Measurements from ENCODE around the gene ACCSL. TPM values are rescaled to one million over a fixed set of nuclear protein-coding genes. Genes with fewer than 3 reads are reported as not detected.

Gene ACCSL
- total RNA-seq = under 1 TPM in 1 of 2 donors, not detected in 1; 0.17 TPM

DNA sequence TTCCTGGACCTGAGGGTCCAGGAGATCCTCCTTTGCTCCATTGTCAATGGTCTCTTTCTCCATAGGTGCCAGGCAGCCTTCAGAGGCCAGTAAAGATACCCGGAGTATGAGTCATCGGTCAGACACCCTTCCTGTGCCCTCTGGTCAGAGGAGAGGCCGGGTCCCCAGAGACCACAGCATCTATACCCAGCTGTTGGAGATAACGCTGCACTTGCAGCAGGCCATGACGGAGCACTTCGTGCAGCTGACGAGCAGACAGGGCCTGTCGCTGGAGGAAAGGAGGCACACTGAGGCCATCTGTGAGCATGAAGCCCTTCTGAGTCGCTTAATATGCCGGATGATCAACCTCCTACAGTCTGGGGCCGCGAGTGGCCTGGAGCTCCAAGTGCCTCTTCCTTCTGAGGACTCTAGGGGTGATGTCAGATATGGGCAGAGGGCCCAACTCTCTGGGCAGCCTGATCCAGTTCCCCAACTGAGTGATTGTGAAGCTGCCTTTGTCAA is at the start of gene ACCSL:
TSS of gene ACCSL (plus strand) at position 51 of the 501 bp plus-strand sequence. CDS start at position 107, 56 bp downstream.
- no peak within 1 kb of the TSS for H3K4me3 Mint-ChIP-seq
- no peaks in the 10 kb centered on the region for H3K4me1 Mint-ChIP-seq (ENCODE audit: low read depth)
- no peaks in the 10 kb centered on the region for H3K9me3 Mint-ChIP-seq
- ATAC-seq (replicated peaks in 1 of 2) (no peak), DNase-seq (no peak)
- H3K27me3 Mint-ChIP-seq (ENCODE audit: low read depth) = peaks cover 14% of the 10 kb centered on the region
- H3K27ac Mint-ChIP-seq = no peak within 1 kb of the TSS
- H3K36me3 Mint-ChIP-seq (ENCODE audit: insufficient read depth in 2 of 2) = no peaks in the 10 kb centered on the region

DNA sequence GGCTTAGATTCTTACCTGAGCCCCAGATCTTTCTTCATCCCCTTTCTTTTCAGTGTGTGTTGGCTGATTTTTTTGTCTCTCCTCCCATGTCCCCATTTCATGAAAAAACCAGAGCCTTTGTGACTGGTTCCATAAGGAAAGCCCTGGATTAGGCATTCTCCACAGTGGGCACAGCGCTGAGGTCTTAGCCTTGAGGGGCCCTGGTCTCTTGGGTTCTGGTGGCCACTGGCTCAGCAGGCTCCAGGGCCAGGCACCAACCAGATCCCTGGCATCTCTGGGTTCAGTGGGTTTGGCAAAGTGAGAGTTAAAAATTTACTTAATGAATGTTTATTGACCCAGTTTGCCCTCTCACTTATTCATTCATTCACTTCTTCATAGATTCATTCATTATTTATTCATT is 49.5 kb upstream of the ACCSL start:
- Mint-ChIP-seq H3K4me1 (ENCODE audit: low read depth) (no peaks in the 10 kb centered on the region), H3K27ac (no peak overlapping the region), H3K9me3 (no peaks in the 10 kb centered on the region), H3K27me3 (ENCODE audit: low read depth) (peaks cover 6% of the 10 kb centered on the region), H3K36me3 (ENCODE audit: insufficient read depth in 2 of 2) (no peaks in the 10 kb centered on the region), H3K4me3 (no peak overlapping the region)
- ATAC-seq (replicated peaks in 1 of 2) = no peak
- DNase-seq = no peak

DNA sequence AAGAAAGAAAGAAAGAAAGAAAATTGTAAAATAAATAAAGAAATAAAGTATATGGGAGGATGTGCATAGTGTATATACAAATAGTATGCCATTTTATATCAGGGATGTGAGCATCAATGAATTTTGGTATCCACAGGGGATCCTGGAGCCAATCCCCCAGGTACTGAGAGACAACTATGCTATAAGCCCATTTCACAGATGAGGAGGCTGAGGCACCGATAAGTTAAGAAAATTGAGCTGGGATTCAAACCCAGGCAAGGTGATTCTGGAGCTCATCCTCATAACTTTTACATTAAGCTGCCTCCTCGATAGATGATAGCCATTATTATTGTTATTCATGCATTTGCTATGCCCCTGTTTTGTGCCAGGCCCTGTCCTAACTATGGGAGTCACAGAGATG is 47.0 kb upstream of the ACCSL start:
- Mint-ChIP-seq H3K27me3 (ENCODE audit: low read depth) (peaks cover 6% of the 10 kb centered on the region), H3K4me3 (no peak overlapping the region), H3K36me3 (ENCODE audit: insufficient read depth in 2 of 2) (no peaks in the 10 kb centered on the region), H3K4me1 (ENCODE audit: low read depth) (no peaks in the 10 kb centered on the region), H3K27ac (no peak overlapping the region), H3K9me3 (no peaks in the 10 kb centered on the region)
- DNase-seq = no peak
- ATAC-seq (replicated peaks in 1 of 2) = no peak

DNA sequence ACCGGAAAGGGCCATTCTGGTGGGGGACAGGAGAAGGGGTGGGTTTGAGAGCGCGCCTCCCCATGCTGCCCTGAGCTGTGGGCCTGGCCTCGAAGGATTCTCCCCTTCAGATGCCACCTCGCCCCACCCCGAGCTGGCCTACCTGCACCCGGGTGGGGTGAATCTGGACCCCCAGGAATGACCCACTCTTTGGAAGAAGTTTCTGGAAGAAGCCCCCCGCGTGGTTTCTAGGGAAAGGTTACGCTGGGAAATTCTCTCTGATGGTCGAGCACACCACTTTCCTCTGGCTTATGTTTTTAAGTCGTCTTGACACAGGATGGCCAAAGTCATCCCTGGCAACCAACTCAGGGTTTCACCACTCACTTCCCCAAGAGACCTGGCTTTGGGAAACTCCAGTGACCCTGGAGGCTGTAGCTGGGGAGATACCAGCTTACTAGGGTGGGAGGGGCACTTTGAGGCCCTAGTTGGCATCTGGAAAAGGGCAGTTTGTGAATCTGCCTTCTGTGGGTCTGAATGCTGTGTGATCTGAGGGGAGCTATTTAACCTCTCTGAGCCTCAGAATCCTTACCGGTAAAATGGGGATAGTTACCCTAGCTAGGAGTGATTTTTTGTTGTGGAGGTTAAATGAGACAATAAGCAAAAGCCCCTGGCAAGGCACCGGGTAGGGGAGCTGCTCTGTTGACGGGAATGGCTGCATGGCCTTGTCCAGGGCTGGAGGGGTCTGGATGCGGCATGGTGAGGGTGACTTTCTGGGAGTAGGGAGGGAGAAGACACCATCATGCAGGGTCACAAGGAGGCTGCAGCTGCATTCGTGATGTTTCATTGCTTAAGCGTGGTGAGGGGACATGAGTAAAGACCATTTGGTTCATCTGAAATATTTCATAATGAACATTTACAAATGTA is 45.3 kb upstream of the ACCSL start:
- Mint-ChIP-seq H3K9me3 (no peaks in the 10 kb centered on the region), H3K4me1 (ENCODE audit: low read depth) (no peaks in the 10 kb centered on the region), H3K27me3 (ENCODE audit: low read depth) (peaks cover 6% of the 10 kb centered on the region), H3K36me3 (ENCODE audit: insufficient read depth in 2 of 2) (no peaks in the 10 kb centered on the region), H3K27ac (no peak overlapping the region), H3K4me3 (no peak overlapping the region)
- ATAC-seq (replicated peaks in 1 of 2) = no peak
- DNase-seq = no peak

DNA sequence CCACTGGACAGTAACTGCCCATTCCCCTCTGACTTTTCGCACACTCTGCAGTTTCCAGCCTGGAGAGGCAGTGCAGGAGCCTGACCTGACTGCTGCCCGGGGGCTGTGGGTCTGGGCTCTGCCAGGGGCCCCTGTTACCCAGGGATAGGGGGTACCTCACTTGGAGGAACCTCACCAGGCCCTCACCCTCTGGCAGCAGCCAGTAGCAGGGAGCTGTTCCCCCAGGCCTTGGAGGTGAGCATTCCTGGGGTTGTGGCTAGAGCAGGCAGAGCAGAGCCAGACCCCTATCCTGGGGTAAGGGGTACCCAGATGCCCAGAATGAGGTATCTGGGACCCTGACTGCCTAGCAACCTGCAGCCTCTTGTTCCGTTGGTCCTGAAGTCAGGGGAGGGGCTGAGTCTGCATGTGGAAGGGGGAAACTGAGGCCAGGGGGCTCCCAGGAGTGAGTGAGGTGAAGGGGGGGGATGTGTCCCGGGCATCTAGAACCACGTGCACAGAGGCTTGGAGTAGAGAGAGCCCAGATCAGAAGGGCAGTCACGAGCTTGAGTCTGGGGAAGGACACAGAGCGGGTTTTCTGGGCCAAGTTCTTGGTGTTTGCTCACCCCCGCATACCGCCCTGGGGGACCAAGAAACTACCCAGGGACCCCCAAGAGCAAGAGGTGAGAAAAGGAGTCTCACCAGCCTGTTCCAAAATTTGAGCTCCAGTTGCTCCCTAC is 43.9 kb upstream of the ACCSL start:
- peaks cover 6% of the 10 kb centered on the region for H3K27me3 Mint-ChIP-seq (ENCODE audit: low read depth)
- no peak overlapping the region for H3K4me3 Mint-ChIP-seq
- no peaks in the 10 kb centered on the region for H3K9me3 Mint-ChIP-seq
- H3K27ac Mint-ChIP-seq = no peak overlapping the region
- H3K4me1 Mint-ChIP-seq (ENCODE audit: low read depth) = no peaks in the 10 kb centered on the region
- DNase-seq (no peak), ATAC-seq (replicated peaks in 1 of 2) (no peak)
- no peaks in the 10 kb centered on the region for H3K36me3 Mint-ChIP-seq (ENCODE audit: insufficient read depth in 2 of 2)

DNA sequence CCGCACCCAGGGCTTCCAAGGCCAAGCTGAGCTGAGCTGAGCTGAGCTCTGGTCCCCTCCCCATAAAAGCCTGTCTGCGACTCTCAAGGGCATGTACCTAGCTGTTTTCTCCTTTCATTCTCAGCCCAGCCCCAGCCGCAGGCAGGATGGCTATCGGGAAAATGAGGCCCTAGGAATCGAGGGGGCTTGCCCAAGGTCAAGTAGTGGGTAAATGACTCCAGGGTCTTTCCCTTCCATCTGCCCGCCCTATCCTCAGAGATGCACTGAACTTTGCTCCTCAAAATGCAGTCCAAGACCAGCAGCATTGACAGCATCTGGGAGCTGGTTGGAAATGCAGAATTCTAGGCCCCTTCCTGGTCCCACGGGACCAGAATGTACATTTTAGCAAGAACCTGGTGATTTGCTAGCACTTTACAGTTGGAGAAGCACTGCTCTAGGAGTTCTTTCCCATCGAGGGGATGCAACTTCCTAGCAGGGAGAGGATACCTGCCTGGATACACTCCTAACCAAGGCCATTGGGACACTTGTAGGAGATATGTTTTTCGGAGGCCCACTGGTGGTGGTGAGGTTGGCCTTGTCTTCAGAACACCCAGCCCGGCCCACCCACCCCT is 43.2 kb upstream of the ACCSL start:
- DNase-seq (no peak), ATAC-seq (replicated peaks in 1 of 2) (no peak)
- no peak overlapping the region for H3K4me3 Mint-ChIP-seq
- H3K4me1 Mint-ChIP-seq (ENCODE audit: low read depth) = no peaks in the 10 kb centered on the region
- H3K27ac Mint-ChIP-seq = no peak overlapping the region
- H3K27me3 Mint-ChIP-seq (ENCODE audit: low read depth) = peaks cover 6% of the 10 kb centered on the region
- H3K9me3 Mint-ChIP-seq = no peaks in the 10 kb centered on the region
- H3K36me3 Mint-ChIP-seq (ENCODE audit: insufficient read depth in 2 of 2) = no peaks in the 10 kb centered on the region

DNA sequence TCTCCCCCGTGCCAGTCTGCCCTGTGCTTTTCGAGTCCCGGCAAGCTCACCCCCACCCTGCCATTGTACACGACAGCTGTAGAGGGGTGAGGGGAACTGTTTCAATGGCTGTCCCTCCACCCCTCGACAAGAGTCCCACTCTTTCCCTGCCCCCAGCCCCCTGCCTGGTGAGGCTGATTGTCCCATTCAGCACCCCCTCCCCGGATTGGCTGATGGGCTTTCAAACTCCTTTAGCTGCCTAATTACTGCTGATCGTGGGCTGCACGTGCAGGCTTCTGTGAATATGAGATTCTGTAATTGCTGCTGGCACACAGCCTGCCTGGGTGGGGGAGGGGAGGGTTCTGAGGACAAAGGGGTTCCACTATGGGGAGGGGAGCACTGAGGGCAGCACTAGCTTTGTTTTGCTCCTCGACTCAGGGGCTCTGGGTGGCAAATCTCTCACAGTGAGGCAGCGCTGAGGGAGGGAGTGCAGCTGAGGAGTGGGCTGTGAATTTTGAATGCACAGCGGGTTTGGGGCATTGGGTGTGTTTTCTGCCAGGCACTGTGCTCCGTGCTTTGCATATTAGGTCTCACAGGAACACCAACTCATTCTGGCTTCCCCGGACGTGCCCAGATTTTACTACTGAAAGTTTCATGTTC is 42.6 kb upstream of the ACCSL start:
- Mint-ChIP-seq H3K9me3 (no peaks in the 10 kb centered on the region), H3K4me3 (no peak overlapping the region), H3K27me3 (ENCODE audit: low read depth) (peaks cover 6% of the 10 kb centered on the region), H3K36me3 (ENCODE audit: insufficient read depth in 2 of 2) (no peaks in the 10 kb centered on the region), H3K27ac (no peak overlapping the region), H3K4me1 (ENCODE audit: low read depth) (no peaks in the 10 kb centered on the region)
- no peak for ATAC-seq (replicated peaks in 1 of 2)
- no peak for DNase-seq

DNA sequence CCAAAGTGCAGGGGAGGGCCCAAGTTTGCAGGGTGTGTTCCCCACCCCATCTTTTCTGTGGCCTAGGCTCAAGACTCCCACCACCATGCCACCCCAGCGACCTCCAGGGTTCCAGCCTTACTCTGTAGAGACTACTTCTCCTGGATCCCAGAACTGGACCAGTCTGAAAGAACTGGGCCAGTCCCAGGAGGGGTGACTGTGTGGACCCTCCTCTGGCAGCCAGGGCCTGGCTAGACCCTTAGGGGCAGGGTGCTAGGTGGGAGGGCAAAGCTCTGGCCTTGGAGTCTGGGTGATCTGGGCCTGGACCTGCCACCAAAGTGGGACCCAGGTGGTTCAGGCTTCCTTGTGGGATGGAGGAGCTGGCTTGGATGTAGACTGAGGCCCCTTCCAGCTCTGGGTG is 41.8 kb upstream of the ACCSL start:
- Mint-ChIP-seq H3K4me1 (ENCODE audit: low read depth) (no peaks in the 10 kb centered on the region), H3K27ac (no peak overlapping the region), H3K9me3 (no peaks in the 10 kb centered on the region), H3K36me3 (ENCODE audit: insufficient read depth in 2 of 2) (no peaks in the 10 kb centered on the region), H3K27me3 (ENCODE audit: low read depth) (peaks cover 11% of the 10 kb centered on the region), H3K4me3 (no peak overlapping the region)
- ATAC-seq (replicated peaks in 1 of 2) (no peak), DNase-seq (no peak)

DNA sequence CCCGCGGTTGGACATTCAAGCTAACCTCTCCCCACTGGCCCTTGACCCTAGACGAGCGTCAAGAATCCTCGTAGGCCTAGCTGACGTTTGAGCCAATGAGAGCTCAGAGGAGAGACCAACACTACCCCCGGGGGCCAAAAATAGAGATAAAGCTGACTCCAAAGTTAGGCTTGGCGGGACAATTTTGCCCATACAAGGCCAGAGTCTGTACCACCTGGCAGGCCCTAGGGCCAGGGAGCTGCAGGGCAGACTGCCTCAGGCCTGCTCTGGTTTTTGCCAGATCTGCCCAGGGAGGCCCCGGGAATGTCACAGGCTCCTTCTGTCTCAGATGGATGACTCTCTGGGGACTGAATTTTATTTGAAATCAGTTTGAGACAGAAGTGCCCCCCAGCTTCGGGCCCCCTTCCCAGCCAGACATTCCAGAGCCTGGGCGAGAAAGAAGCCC is 40.8 kb upstream of the ACCSL start:
- H3K4me1 Mint-ChIP-seq (ENCODE audit: low read depth) = no peaks in the 10 kb centered on the region
- no peaks in the 10 kb centered on the region for H3K36me3 Mint-ChIP-seq (ENCODE audit: insufficient read depth in 2 of 2)
- no peak for ATAC-seq (replicated peaks in 1 of 2)
- DNase-seq = no peak
- no peaks in the 10 kb centered on the region for H3K9me3 Mint-ChIP-seq
- peaks cover 15% of the 10 kb centered on the region for H3K27me3 Mint-ChIP-seq (ENCODE audit: low read depth)
- H3K27ac Mint-ChIP-seq = no peak overlapping the region
- H3K4me3 Mint-ChIP-seq = no peak overlapping the region

DNA sequence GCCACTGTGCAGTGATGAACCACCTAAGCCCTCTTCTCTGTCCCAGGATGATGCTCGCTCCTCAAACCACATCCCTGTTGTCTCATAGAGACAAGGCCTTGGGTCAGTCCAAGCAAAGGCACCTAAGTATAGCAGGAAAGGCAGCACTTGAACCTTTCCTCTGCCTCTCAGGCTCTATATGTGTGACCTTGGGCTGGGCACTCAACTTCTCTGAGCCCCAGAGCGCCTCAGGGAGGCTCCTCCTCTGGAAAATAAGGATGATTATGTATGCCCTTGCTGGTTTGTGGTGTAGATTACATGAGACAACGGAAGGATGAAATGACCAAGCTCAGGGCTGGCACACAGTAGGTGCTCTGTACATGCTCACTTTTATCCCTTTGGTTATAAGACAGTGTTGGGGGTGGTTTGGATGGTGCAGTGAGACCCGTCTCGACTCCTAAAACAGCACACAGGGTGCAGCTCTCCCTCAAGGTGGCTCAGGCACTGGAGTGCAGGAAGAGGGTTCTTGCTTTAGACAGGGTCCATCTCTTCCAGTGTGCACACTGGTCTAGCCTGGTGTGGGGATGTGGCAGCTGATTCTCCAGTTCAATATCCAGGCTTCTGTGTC is 40.2 kb upstream of the ACCSL start:
- DNase-seq = no peak
- H3K36me3 Mint-ChIP-seq (ENCODE audit: insufficient read depth in 2 of 2) = no peaks in the 10 kb centered on the region
- no peak overlapping the region for H3K4me3 Mint-ChIP-seq
- peaks cover 15% of the 10 kb centered on the region for H3K27me3 Mint-ChIP-seq (ENCODE audit: low read depth)
- H3K27ac Mint-ChIP-seq = no peak overlapping the region
- no peaks in the 10 kb centered on the region for H3K9me3 Mint-ChIP-seq
- H3K4me1 Mint-ChIP-seq (ENCODE audit: low read depth) = no peaks in the 10 kb centered on the region
- ATAC-seq (replicated peaks in 1 of 2) = no peak

DNA sequence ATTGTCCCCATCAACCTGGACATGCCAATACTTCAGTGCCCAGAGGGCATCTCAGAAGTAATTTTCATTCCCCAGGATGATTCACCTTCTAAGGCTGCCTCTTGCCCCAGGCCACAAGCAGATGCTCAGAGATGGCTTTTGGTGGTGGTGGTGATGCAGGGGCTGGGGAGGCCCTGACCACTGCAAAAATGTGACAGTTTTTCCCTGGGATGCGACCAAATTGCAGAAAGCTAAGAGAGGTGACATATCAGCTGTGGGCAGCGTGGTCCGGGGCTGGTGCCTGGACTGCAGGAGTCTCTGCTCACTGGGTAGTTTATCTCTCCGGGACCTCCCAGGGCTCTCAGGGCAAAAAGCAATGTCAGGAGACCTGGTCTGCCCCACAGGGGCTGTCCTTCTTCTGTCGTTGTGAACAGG is 39.7 kb upstream of the ACCSL start:
- Mint-ChIP-seq H3K9me3 (no peaks in the 10 kb centered on the region), H3K4me3 (no peak overlapping the region), H3K27ac (no peak overlapping the region), H3K27me3 (ENCODE audit: low read depth) (peaks cover 15% of the 10 kb centered on the region), H3K36me3 (ENCODE audit: insufficient read depth in 2 of 2) (no peaks in the 10 kb centered on the region), H3K4me1 (ENCODE audit: low read depth) (no peaks in the 10 kb centered on the region)
- no peak for DNase-seq
- ATAC-seq (replicated peaks in 1 of 2) = no peak

DNA sequence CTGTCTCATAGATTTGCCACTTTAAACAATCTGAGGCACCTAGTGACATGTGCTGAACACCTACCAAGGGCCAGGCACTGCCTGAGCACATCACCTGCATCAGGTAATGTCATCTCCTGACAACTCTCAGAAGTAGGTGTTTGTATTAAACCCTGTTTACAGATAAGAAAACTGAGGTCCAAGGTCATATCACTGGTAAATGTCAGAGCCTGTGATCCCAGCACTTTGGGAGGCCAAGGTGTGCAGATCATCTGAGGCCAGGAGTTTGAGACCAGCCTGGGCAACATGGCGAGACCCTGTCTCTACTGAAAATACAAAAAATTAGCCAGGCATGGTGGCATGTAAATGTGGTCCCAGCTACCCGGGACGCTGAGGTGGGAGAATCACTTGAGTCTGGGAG is 39.1 kb upstream of the ACCSL start:
- no peak for ATAC-seq (replicated peaks in 1 of 2)

More for the DNA sequence above, 39.1 kb upstream of the ACCSL start:
- Mint-ChIP-seq H3K27ac (no peak overlapping the region), H3K27me3 (ENCODE audit: low read depth) (peaks cover 15% of the 10 kb centered on the region), H3K4me1 (ENCODE audit: low read depth) (no peaks in the 10 kb centered on the region), H3K9me3 (no peaks in the 10 kb centered on the region), H3K36me3 (ENCODE audit: insufficient read depth in 2 of 2) (no peaks in the 10 kb centered on the region), H3K4me3 (no peak overlapping the region)
- no peak for DNase-seq

Measured in activated T-cell treated with anti-CD3 and anti-CD28 coated beads, Interleukin-2, amount 50 U/mL, for 72 hours (primary cell).